ENCODE measurements around the gene FBXW7. TPM values are rescaled to one million over a fixed set of nuclear protein-coding genes. Genes with fewer than 3 reads are reported as not detected.

FBXW7 gene
- total RNA-seq, 3 donors from 2014 or later (not counting 1 experiment from before 2014, with no cell fraction given) = 172 to 202 (median 175) TPM

- Mint-ChIP-seq H3K4me3 (no peak overlapping the region), H3K9me3 (no peaks in the 10 kb centered on the region), H3K27me3 (ENCODE audit: low read depth in 2 of 2) (no peaks in the 10 kb centered on the region), H3K36me3 (no peaks in the 10 kb centered on the region), H3K4me1 (peaks cover 49 to 56% of the 10 kb centered on the region in 2 donors), H3K27ac (no peak overlapping the region)
- Histone ChIP-seq H3K36me3 (ENCODE audit: control insufficient read depth, insufficient read depth, low read length) (no peaks in the 10 kb centered on the region), H3K9me3 (ENCODE audit: control insufficient read depth, insufficient read depth, low read length) (no peaks in the 10 kb centered on the region), H3K4me3 (ENCODE audit: low read length) (no peak overlapping the region), H3K27me3 (ENCODE audit: control insufficient read depth, insufficient read depth, low read length) (no peaks in the 10 kb centered on the region), H3K4me1 (ENCODE audit: control insufficient read depth, insufficient read depth, low read length) (peaks cover 6% of the 10 kb centered on the region), H3K27ac (ENCODE audit: low read length) (no peak overlapping the region)
- WGBS (ENCODE audit: insufficient coverage) = 89% methylated on average over 5 of the region's 5 CpGs
- intact Hi-C loops (cut with micrococcal nuclease) = no loop called here
- TF ChIP-seq, protein P1, sequence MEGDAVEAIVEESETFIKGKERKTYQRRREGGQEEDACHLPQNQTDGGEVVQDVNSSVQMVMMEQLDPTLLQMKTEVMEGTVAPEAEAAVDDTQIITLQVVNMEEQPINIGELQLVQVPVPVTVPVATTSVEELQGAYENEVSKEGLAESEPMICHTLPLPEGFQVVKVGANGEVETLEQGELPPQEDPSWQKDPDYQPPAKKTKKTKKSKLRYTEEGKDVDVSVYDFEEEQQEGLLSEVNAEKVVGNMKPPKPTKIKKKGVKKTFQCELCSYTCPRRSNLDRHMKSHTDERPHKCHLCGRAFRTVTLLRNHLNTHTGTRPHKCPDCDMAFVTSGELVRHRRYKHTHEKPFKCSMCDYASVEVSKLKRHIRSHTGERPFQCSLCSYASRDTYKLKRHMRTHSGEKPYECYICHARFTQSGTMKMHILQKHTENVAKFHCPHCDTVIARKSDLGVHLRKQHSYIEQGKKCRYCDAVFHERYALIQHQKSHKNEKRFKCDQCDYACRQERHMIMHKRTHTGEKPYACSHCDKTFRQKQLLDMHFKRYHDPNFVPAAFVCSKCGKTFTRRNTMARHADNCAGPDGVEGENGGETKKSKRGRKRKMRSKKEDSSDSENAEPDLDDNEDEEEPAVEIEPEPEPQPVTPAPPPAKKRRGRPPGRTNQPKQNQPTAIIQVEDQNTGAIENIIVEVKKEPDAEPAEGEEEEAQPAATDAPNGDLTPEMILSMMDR (IDR thresholded peaks at IDR 0.05) = no peak
- ATAC-seq = no peak
- no peak for DNase-seq
These were observed 23.4 kb downstream of the FBXW7 start for GRCh38 chr4:152512483-152512882.

DNA sequence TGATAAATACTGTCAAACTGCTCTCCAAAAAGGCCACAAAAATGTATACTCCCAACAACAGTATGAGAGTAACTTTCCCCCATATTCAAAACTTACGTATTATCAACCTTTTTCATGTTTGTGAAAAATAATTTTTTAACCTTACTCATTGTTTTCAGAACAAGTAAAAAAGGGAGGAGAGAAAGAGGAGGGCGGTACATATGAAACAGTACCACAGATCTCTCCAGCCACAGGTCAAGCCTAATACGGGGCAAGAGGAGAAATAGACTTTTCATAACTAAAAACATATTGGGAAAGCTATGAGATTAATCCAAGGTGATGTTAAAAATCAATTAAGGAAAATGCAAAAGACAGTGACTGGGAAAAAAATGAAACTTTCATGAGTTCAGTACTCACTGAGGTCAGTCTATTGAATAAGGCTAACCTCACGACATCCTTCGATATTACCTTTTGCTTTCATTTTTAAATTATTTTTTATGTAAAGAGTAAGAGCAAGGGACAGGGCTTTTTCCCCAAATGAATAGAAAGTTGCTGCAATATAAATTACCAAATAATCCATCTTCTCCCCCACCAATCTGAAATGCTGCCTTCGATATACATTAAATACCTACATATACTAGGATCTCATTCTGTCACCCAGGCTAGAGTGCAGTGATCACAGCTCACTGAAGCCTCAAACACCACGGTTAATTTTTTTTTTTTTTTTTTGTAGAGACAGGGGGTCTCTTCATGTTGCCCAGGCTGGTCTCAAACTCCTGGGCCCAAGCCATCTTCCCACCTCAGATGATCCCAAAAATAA, 25.3 kb downstream of the FBXW7 start:
- peak in 1 of 2 donors; percentile 13 for DNase-seq
- no peaks in the 10 kb centered on the region for H3K9me3 Mint-ChIP-seq

DNA sequence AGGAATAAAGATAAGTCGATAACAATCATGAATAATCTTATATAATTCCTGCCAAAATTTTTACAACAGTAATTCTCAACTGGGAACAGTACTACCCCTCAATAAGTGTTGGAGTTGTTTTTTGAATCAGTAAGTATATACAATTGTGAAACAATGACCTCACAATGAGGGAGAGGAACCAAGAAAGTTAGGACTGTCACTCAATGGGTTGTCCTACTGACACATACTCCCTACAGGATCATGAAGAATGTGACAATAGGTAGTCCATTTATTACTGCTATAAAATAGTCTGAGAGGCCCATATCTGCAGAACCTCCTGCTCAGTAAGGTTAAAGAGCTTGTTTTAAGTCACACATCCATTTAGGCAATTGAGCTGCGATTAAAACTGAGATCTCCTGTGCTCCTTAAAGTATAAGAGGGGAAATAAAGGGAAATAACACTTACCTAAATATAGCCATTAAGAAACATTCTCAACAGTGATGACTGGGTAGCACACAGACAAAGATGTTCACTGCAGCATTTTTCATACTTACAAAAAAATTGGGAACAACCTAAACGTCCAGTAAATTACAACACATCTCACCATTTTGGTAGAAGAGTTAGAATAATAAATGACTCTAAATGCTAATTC, 26.2 kb downstream of the FBXW7 start:
- intact Hi-C loops (cut with micrococcal nuclease) = no loop called here
- peak overlapping the region; percentile 83 for H3K4me3 Mint-ChIP-seq
- H3K4me1 Mint-ChIP-seq = peaks cover 46 to 49% of the 10 kb centered on the region in 2 donors
- H3K27me3 Mint-ChIP-seq (ENCODE audit: low read depth in 2 of 2) = no peaks in the 10 kb centered on the region
- peaks cover 6% of the 10 kb centered on the region for H3K4me1 ChIP-seq (ENCODE audit: control insufficient read depth, insufficient read depth, low read length)
- DNase-seq (no peak), ATAC-seq (peak in 1 of 3 donors; percentile 17)
- H3K4me3 ChIP-seq (ENCODE audit: low read length) = no peak overlapping the region
- no peak overlapping the region for H3K27ac ChIP-seq (ENCODE audit: low read length)
- WGBS (ENCODE audit: insufficient coverage) = no CpG with 5 or more reads among the region's 3 CpGs
- H3K36me3 ChIP-seq (ENCODE audit: control insufficient read depth, insufficient read depth, low read length) = peaks cover 4% of the 10 kb centered on the region
- no peaks in the 10 kb centered on the region for H3K9me3 ChIP-seq (ENCODE audit: control insufficient read depth, insufficient read depth, low read length)
- peak overlapping the region; percentile 84 to 89 for H3K27ac Mint-ChIP-seq
- no peaks in the 10 kb centered on the region for H3K27me3 ChIP-seq (ENCODE audit: control insufficient read depth, insufficient read depth, low read length)
- no peaks in the 10 kb centered on the region for H3K36me3 Mint-ChIP-seq
- TF ChIP-seq, protein P1 (IDR thresholded peaks at IDR 0.05) = no peak
- no peaks in the 10 kb centered on the region for H3K9me3 Mint-ChIP-seq

More for the DNA sequence above, 25.3 kb downstream of the FBXW7 start:
- Histone ChIP-seq H3K36me3 (ENCODE audit: control insufficient read depth, insufficient read depth, low read length) (peaks cover 4% of the 10 kb centered on the region), H3K4me1 (ENCODE audit: control insufficient read depth, insufficient read depth, low read length) (peaks cover 6% of the 10 kb centered on the region), H3K27me3 (ENCODE audit: control insufficient read depth, insufficient read depth, low read length) (no peaks in the 10 kb centered on the region), H3K27ac (ENCODE audit: low read length) (peak overlapping the region; percentile 60), H3K9me3 (ENCODE audit: control insufficient read depth, insufficient read depth, low read length) (no peaks in the 10 kb centered on the region), H3K4me3 (ENCODE audit: low read length) (peak overlapping the region; percentile 28)
- intact Hi-C loops (cut with micrococcal nuclease) = no loop called here
- TF ChIP-seq, protein P1 (IDR thresholded peaks at IDR 0.05) = no peak
- no peaks in the 10 kb centered on the region for H3K27me3 Mint-ChIP-seq (ENCODE audit: low read depth in 2 of 2)
- H3K4me1 Mint-ChIP-seq = peaks cover 50% of the 10 kb centered on the region in 2 donors
- WGBS (ENCODE audit: insufficient coverage) = 60% methylated on average over 2 of the region's 7 CpGs
- peak overlapping the region; percentile 84 to 89 for H3K27ac Mint-ChIP-seq
- peak; percentile 62 to 76 (median 76) for ATAC-seq
- H3K4me3 Mint-ChIP-seq = peak overlapping the region; percentile 83
- H3K36me3 Mint-ChIP-seq = no peaks in the 10 kb centered on the region
